Stimulated activated CD8-positive, alpha-beta memory T cell treated with anti-CD3 and anti-CD28 coated beads, Interleukin-15, amount 100 ng/mL, for 48 hours (primary cell): ENCODE data around the gene GOLIM4.

Experiments
- DNase-seq, 2 donors: peaks; one replicate each; pipeline ENCODE4 v3.0.0-alpha.2; 2020; ENCODE audit warnings: low read depth in 2 of 2

Gene GOLIM4

DNA sequence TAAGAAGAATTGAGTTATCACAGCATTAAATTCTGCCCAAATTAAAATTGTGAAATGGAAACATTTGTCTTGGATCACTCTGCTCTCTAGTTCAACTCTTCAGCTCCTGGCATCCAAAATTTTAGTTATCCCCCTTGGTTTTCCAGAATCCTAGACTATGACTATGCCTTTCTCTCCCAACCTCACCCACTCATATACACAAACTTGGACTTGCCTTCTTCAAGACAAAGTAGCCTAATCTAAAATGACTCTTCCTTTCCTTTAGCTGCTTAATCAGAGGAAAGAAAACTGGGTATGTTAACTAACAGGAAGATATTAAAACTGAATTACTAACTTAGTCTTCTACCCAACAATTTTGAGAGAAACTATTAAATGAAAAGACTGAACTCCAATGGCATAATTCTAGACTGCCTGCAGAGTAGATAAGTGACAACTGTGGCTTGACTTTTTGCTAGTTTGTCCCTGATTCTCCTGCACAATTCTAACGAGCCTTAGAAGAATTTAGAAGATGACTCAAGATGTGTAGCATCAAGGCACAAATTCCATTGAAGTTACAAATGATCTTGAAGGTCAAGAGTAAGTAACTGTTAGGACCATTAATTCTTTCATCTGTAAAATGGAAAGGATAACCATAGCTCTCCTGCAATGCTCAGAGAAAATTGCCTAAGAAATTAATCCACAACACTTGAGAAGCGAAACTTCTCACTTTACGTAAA is 5.2 kb upstream of the GOLIM4 start:
- DNase-seq = no peak

- no peak for DNase-seq
Measured at GRCh38 chr3:168097381-168097780, 1.7 kb upstream of the GOLIM4 start.

DNA sequence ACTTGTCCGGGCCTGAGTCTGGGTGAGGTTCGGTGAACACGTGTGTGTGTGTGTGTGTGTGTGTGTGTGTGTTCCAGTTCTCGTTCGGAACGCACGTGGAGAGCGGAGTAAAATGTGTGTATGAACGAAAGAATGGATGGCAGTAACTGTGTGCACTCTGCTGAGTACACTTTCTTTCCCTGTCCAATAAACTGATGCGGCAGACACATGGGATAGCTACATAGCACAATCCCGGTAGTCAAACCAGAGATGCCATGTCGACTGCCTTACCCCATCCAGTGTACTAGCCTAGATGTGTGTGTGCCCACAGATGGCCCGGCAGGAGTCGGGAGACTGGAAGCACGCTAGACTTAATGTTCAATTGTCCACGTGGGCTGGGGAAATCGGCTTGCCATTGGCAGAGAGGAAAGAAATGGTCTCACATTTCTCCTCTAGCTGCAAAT is 507 bp upstream of the GOLIM4 start:
- peak in 1 of 2 donors; percentile 6 for DNase-seq

- peak; percentile 9 to 39 for DNase-seq
Measured at GRCh38 chr3:168094877-168095610, 680 bp downstream of the GOLIM4 start.

DNA sequence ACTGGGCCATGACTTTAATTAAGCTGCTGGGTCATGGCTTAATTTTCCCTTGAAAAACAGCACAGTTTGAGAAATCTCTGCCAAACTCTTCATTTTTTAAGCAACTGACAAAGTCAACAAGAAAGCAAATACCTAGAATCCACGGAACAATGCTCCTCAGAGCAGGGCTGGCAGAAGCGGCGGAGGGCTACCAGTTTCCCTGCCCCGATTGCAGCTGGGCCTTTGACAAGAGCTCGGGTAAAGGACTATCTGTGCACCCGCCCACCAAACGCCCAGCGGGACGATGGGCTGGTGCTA is 1.2 kb downstream of the GOLIM4 start:
- DNase-seq = no peak

DNA sequence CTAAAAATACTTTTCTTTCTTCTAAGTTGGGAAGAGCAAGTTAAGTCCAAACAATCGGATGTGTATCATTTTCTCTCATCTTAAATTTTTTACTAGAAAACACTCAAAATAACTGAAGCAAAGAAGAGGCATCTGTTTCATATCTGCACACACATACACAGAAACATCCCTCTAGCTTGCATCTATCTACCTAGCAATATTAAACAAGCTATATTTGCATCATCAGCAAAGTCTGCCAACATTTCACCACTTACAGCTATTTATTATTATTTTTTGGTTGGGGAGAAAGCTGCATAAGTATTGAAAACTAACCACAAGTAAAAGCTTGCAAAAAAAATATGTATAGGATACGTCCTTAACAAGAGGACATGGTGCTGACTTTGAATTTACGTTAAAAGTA is 1.9 kb downstream of the GOLIM4 start:
- DNase-seq = no peak

DNA sequence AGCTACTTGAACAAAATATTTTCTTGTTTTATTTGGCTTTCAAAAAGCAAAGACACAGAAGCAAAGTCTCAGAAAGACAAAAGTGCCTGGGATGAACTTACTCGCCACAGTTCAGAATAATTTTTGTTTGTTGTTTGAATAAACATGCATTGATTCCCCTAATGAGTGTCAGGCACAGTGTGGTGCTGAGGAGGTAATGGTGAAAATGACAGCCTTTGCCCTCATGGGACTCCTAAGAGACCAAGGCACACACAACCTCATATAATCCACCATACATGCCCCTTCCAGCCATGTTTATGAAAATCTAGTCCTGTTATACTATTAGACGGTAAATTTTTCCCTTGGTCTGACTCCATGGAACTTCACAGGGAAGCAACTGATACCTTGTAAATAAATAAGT is 2.5 kb downstream of the GOLIM4 start:
- DNase-seq = no peak

- no peak for DNase-seq
Measured at GRCh38 chr3:168091941-168092340, 3.8 kb downstream of the GOLIM4 start.

- no peak for DNase-seq
Measured at GRCh38 chr3:168091302-168091858, 4.3 kb downstream of the GOLIM4 start.

- no peak for DNase-seq
Measured at GRCh38 chr3:168090306-168091085, 5.2 kb downstream of the GOLIM4 start.

DNA sequence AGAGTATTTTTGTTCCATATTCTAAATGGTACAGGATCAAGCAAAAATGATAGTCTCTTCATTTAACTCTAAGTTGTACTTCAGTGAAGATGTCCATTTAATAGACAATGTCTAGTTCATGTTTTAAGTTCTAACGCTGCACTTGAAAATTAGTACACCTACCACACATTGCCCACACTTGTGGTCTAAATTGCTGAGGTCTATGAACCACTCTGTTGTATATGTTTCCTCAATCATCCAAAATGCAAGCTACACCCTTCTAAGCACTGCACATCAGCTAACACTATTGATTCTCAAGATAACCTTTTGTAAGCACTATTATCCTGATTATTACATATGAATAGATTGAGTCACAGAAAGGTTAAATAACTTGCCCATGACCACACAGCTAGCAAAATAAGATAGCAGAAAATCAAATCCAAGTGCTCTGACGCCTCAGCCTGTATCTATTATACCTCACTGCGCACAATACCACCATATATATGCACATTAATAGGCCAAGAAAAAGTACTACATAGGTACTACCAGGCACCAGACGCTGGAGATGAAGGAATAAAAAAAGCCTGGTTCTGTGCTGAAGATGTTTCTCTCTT is 6.4 kb downstream of the GOLIM4 start:
- DNase-seq = no peak

- DNase-seq = peak in 1 of 2 donors; percentile 1
Measured at GRCh38 chr3:168088106-168088720, 7.5 kb downstream of the GOLIM4 start.

DNA sequence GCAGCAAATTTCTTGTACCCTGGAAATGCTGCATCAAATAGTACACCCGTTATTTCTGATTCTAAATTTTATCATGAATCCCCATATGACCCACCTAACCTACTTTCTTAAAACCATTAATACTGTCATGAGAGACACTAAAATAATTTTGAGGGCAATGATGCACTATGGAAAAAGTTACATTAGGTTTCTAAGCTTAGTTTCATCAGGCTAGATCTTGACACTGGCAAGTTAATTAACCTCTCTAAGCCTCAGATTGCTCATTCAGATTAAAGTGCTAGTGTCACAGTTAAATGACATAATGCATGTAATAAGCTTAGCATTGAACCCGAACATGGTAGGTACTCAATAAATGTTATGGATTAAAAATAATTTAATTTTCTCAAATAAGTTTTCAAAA is 8.2 kb downstream of the GOLIM4 start:
- no peak for DNase-seq

DNA sequence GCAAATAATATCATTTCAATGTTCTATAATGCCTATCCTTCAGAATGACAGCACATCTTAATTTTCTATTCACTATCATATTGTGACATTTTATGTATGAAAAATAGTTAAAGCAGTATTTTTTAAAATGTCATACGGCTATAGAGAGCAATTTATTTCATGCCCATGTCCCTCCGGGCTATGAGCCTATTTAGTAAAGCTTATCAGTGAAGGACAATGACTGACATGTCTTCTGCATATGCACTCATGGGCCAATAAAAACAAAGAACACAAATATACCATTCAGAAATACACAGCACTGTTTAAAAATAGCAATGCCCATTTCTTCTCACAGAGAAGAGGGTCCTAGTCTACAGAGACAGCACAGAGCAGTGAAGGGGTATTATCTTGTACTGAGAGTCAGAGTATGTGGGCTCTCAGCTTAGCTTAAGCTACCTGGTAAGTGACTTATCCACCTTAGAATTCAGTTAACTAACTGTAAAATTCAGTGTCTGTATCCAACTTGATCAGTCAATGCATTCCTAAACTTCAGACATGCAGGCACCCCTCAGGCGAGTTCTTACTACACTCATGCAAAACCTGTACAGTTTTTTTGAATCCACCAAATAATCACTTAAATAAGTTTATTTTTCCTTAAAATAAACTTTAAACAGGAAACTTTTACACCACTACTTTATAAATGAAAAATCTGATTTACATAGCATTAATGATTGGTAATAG is 9.0 kb downstream of the GOLIM4 start:
- no peak for DNase-seq

DNA sequence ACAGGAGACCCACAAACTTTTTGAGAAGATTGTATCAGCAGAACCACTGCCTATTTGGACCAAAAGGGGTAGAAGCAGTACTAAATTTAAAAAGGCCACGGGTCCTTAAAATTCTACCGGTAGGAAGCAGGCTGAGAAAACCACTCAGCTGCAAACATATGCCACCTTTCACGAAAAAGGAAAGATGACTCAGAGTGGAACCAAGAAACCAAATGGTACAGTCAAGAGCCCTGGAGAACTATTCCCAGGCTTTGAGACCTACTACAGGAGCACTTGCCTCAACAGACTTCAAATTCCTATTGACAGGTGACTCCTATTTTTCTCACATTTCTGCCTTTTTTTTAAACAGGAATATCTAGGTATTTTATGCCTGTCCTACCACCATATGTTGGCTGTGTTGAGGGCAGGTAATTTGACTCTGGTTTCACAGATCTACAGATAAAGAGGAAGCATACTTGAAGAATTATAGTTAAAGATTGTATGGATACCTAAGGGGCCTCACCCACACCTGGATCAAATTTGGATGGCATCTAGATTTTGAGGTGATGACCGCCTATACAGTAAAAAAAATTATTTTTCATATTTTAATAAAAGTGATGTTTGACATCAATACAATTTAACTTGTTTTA is 10.1 kb downstream of the GOLIM4 start:
- no peak for DNase-seq

DNA sequence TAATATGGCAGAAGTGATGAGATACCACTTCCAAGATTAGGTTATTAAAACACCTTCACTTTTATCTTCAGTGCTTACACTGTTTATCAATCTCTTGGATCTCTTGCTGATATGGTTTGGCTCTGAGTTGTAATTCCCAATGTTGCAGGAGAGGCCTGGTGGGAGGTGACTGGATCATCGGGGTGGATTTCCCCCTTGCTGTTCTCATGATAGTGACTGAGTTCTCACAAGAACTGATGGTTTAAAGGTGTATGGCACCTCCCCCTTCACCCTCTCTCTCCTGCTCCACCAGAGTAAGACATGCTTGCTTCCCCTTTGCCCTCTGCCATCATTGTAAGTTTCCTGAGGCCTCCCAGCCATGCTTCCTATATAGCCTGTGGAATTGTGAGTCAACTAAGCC is 11.8 kb downstream of the GOLIM4 start:
- DNase-seq = no peak

DNA sequence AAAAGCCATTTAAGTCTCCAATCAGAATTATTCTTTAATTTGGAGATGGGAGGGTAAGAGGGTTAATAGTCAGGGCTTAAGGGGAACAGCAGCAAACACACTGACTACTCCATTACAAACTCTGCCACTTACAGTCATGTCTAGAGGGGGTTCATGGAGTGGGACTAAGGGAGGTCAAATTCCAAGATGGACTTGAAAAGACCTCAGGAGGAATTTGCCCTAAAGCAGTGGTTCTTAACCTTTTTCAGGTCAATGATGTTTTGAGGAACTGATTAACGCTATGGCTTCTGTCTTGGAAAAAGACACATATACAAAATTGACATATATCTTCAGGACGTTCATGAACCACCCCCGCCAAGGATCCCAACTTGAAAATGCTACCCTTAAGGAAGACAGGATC is 13.9 kb downstream of the GOLIM4 start:
- no peak for DNase-seq

DNA sequence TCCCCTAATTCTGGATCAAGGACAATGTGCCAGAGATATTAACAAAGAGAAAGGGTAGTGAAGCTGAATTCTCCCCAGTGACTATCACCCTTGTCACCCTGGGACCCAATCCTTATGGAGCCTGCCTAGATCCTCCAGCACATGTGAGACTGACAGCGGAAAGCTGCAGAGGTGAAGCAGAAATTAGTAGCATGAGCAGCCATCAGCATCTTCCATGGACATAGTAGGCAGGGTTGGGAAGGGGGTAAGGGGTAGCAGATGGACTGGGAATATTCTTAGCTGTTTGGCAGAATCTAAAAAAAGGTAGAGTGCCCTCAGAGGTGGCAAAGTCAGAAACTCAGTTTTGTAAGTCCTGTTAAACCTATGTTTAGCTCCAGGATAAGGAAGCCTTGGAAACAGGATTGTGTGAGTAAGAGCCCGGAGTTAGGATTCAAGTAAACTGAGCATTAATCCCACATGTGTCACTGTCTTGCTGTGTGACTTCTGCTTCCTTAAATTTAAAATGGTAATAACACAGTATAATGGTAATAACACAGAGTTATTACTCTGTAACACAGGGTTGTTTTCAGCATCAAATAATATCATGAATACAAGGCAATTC is 14.5 kb downstream of the GOLIM4 start:
- no peak for DNase-seq

DNA sequence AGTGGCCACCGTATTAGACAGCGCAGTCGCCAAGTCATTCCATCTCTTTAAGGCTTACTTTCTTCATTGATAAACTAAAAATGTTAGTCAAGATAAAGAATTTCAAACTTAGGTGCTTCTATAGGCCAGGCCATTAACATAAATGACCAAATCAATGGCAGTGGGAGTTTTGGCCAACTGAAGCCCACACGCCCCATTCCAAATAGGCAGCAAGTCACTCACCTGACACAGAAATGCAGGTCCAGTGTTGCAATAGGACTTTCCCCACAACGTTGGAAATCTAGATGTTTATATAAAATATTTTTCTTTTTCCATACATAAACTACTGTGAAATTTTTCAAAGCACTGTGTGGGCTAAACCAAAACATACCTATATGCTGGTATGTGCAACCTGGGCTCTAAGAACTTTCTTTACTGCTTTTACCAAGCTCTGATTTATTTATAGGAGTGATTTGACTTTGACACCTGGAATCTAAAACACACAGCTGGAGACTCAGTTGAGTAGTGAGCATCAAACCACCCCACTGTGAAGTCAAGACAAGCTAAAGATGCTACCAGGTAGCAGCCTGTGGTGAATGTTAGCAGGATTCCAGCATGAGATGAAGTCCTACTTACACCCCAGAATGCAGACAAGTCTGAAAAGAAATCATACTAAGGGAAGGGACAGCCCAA is 15.1 kb downstream of the GOLIM4 start:
- DNase-seq = no peak

DNA sequence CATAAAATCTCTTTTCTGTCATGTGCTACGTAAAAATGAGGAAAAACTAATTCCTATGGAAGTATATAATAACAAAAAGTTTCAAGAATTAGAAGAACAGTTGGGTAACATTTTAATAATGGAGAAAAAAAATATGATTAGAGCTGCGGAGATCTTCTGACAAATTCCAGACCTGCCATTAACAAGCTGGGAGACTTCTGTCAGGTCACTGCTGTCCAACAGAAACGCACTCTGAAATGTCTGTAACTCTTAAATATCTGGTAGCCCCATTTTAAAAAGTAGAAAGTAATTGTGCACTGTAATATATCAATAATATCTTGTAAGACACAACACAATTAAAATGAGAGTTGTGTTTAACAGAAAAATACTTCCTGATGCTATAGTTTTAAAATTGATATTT is 15.7 kb downstream of the GOLIM4 start:
- DNase-seq = no peak
